ENCODE measurements around the gene ELK1.

Gene ELK1

DNA sequence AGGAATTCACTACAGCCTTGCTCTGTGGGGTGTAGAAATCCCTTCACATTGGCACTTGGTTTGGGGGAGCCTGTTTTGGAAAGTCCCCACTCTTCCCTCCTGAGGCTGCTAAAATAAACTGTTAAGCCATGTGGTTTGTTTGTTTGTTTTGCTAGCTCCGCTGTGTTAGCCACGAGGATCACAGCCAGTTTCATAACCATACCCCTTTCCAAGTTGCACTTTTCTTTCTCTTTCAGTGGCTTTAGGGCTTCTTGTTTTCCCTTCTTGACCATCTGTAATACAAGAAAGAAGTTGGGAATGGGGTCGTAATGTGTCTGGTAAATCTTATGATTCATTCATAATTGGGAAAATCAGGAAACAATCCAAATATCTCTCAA is 33.5 kb upstream of the ELK1 start:
- TF ChIP-seq MAX (IDR thresholded peaks at IDR 0.05) (no peak), TCF12 (IDR thresholded peaks at IDR 0.05; ENCODE audit: low read depth) (no peak), NFIC (IDR thresholded peaks at IDR 0.05) (no peak), CEBPB (IDR thresholded peaks at IDR 0.05) (no peak), RAD21 (IDR thresholded peaks at IDR 0.05; ENCODE audit: low read depth) (no peak), YY1 (IDR thresholded peaks at IDR 0.05; ENCODE audit: low read depth) (no peak), ZBTB7A (IDR thresholded peaks at IDR 0.05; ENCODE audit: low read depth) (no peak), TAF1 (IDR thresholded peaks at IDR 0.05; ENCODE audit: low read depth) (no peak), FOXM1 (IDR thresholded peaks at IDR 0.05; ENCODE audit: borderline replicate concordance, low read depth) (no peak), EGR1 (IDR thresholded peaks at IDR 0.05) (no peak), REST (IDR thresholded peaks at IDR 0.05; ENCODE audit: low read depth) (no peak), TEAD4 (IDR thresholded peaks at IDR 0.05) (no peak), EP300 (IDR thresholded peaks at IDR 0.05; ENCODE audit: borderline replicate concordance) (no peak), CREB1 (IDR thresholded peaks at IDR 0.05; ENCODE audit: low read depth) (no peak)
- TF ChIP-seq, protein P1, sequence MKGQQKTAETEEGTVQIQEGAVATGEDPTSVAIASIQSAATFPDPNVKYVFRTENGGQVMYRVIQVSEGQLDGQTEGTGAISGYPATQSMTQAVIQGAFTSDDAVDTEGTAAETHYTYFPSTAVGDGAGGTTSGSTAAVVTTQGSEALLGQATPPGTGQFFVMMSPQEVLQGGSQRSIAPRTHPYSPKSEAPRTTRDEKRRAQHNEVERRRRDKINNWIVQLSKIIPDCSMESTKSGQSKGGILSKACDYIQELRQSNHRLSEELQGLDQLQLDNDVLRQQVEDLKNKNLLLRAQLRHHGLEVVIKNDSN (IDR thresholded peaks at IDR 0.05): no peak

GRCh38 chrX:47683184-47683828 is 32.9 kb upstream of the ELK1 start:
- TF ChIP-seq CEBPB (IDR thresholded peaks at IDR 0.05): no peak
- no peak for TF ChIP-seq CREB1 (IDR thresholded peaks at IDR 0.05; ENCODE audit: low read depth)

DNA sequence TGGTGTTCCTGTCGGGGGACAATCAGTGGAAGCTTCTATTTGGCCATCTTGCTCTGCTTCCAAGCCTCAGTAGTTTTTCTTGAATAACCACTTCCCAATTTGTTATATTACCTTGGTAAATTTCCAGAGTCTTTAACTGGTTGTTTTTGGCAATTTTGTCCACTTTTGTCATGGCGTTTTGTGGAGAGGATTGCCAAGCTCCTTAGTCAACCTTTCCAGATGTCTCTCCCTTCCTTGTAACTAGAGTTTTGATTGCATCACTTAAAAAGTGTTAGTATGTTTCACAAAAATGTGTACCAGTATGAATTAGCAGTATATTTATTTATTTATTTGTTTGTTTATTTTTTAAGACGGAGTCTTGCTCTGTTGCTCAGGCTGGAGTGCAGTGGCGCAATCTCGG is 24.4 kb upstream of the ELK1 start:
- TF ChIP-seq ZBTB7A (IDR thresholded peaks at IDR 0.05; ENCODE audit: low read depth): no peak
- TF ChIP-seq, protein P1 (IDR thresholded peaks at IDR 0.05): no peak
- no peak for TF ChIP-seq FOXM1 (IDR thresholded peaks at IDR 0.05; ENCODE audit: borderline replicate concordance, low read depth)
- TF ChIP-seq TAF1 (IDR thresholded peaks at IDR 0.05; ENCODE audit: low read depth): no peak
- TF ChIP-seq TEAD4 (IDR thresholded peaks at IDR 0.05): no peak
- TF ChIP-seq CREB1 (IDR thresholded peaks at IDR 0.05; ENCODE audit: low read depth): no peak
- TF ChIP-seq RAD21 (IDR thresholded peaks at IDR 0.05; ENCODE audit: low read depth): no peak
- TF ChIP-seq NFIC (IDR thresholded peaks at IDR 0.05): no peak
- TF ChIP-seq EGR1 (IDR thresholded peaks at IDR 0.05): no peak
- TF ChIP-seq REST (IDR thresholded peaks at IDR 0.05; ENCODE audit: low read depth): no peak
- TF ChIP-seq YY1 (IDR thresholded peaks at IDR 0.05; ENCODE audit: low read depth): no peak
- TF ChIP-seq EP300 (IDR thresholded peaks at IDR 0.05; ENCODE audit: borderline replicate concordance): no peak
- TF ChIP-seq MAX (IDR thresholded peaks at IDR 0.05): no peak
- TF ChIP-seq CEBPB (IDR thresholded peaks at IDR 0.05): no peak
- TF ChIP-seq TCF12 (IDR thresholded peaks at IDR 0.05; ENCODE audit: low read depth): no peak

- TF ChIP-seq EP300 (IDR thresholded peaks at IDR 0.05; ENCODE audit: borderline replicate concordance): no peak
These were observed 14.4 kb upstream of the ELK1 start for GRCh38 chrX:47664737-47665136.

DNA sequence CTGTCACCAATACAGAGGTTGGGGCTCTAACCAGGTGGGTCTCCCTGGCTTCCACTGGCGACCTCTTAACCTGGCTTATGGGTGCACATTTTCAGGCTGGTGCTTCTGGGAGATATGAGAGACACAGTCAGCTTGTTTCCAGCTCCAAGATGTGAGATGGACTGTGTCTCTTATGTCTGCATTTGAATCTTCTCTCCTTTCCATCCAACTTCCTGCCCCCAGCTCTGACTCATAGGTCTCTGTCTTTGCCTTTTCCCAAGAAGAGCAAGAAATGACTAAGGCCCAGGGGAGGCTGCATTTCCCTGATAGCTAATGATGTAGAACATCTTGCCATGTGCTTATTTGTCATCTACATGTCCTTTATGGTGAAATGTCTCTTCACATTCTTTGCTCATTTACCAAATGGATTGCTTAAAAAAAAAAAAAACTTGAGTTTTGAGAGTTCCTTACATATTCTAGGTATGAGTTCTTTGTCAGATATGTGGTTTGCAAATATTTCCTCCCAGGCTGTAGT is 11.8 kb upstream of the ELK1 start:
- no peak for TF ChIP-seq TCF12 (IDR thresholded peaks at IDR 0.05; ENCODE audit: low read depth)
- no peak for TF ChIP-seq TEAD4 (IDR thresholded peaks at IDR 0.05)
- no peak for TF ChIP-seq REST (IDR thresholded peaks at IDR 0.05; ENCODE audit: low read depth)
- TF ChIP-seq FOXM1 (IDR thresholded peaks at IDR 0.05; ENCODE audit: borderline replicate concordance, low read depth): no peak
